ENCODE results near the gene ITGBL1. TPM values are rescaled to one million over a fixed set of nuclear protein-coding genes. Genes with fewer than 3 reads are reported as not detected.

Gene ITGBL1
- total RNA-seq, 2 donors from 2014 or later: not detected

DNA sequence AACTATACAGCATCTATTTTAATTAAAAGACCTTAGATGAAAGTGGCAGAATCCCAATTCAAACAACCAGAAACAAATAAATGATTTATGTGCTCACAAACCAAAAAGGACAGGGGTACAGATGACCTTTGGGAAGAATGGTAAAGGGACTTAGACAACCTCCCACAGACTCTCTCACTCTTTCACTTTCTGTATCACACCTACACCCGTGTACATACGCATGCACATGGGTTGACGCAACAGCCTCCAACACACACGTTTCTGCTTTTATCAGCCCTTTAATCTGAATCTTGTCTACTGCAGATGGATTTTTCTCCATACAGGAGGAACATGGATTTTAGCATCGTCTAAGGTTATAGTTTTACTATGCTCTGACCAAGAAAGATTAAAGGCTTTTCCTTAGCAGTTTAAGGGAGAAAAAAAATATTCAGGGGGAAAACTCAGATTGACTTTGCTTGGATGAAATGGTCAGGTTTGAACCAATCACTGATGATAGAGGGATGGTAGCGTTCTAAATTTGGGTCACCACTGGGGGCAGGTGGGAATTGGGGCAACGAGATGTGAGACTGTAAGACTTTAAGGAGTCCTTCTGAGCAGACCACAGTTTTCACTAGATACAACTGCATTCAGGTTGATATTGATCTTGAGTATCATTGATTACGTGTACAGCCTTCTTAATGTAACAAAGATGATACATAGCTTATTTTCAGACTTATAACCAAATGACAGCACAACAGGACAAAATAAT lies 166.1 kb downstream of the ITGBL1 start:
- H3K4me3 Mint-ChIP-seq: peak overlapping the region in 1 of 2 donors; percentile 49
- DNase-seq (peak in 1 of 2 donors; percentile 12), ATAC-seq (replicated peaks in 1 of 2) (peak; percentile 71 to 81)
- peaks cover 6% of the 10 kb centered on the region for H3K27me3 Mint-ChIP-seq (ENCODE audit: low read depth)
- no peaks in the 10 kb centered on the region for H3K36me3 Mint-ChIP-seq (ENCODE audit: insufficient read depth in 2 of 2)
- H3K4me1 Mint-ChIP-seq (ENCODE audit: low read depth): peaks cover 12% of the 10 kb centered on the region
- H3K27ac Mint-ChIP-seq: no peak overlapping the region
- no peaks in the 10 kb centered on the region for H3K9me3 Mint-ChIP-seq

DNA sequence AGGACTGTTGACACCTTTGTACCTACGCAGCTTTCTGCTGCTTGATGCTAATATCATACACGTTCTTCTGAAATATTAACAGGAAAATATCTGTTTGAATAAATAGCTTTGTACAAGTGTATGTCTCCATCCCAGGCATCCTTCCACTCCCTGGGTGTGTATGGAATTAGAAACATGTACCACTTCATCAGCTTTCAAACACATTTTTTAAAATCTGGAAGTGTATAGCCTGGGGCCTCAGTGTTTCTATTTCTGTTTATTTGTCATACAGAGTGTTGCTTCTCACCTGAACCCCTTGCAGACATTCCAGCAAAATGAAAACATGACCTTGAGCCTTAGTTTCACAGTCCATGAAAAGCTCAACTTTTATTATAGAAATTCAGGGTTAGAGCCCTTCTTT lies 168.6 kb downstream of the ITGBL1 start:
- ATAC-seq (replicated peaks in 1 of 2) (no peak), DNase-seq (no peak)
- Mint-ChIP-seq H3K27ac (no peak overlapping the region), H3K4me3 (no peak overlapping the region), H3K4me1 (ENCODE audit: low read depth) (peaks cover 37% of the 10 kb centered on the region), H3K36me3 (ENCODE audit: insufficient read depth in 2 of 2) (no peaks in the 10 kb centered on the region), H3K27me3 (ENCODE audit: low read depth) (peaks cover 6% of the 10 kb centered on the region), H3K9me3 (no peaks in the 10 kb centered on the region)

DNA sequence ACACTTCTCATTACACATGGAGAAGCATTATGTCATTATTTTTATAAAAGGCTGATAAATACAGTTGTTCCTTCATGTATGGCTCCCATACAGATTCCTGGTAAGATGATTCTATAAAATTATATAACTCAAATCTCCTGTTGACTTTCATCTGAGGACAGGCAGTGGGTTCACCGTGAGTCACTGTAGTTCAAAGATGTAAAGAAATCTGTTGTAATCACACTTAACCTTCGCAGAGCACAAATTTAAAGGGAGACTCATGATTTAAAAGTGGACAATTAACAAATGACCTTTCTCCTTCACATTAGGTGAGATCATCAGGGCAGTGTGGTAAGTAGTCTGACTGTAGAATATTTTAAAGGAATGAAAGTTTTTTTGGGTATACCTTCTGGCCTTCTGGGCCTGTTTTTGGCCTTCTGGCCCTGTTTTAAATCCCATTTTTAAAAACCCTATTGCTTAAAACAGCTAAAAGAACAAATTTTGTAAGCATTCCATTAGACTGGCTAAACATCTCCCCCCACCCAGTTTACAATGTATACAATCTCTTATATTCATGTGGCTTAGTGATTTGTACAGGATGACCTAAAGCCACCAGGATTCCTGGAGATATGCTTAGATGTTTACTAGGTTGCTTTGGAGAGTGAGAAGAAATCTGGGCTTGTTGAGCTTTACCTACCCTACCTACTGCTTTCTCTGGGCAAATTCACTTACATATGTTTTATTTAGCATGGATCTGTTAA lies 171.2 kb downstream of the ITGBL1 start:
- no peaks in the 10 kb centered on the region for H3K9me3 Mint-ChIP-seq
- no peaks in the 10 kb centered on the region for H3K36me3 Mint-ChIP-seq (ENCODE audit: insufficient read depth in 2 of 2)
- ATAC-seq (replicated peaks in 1 of 2) (no peak), DNase-seq (no peak)
- H3K4me3 Mint-ChIP-seq: peak overlapping the region; percentile 57 to 73
- peaks cover 52% of the 10 kb centered on the region for H3K4me1 Mint-ChIP-seq (ENCODE audit: low read depth)
- H3K27me3 Mint-ChIP-seq (ENCODE audit: low read depth): peaks cover 6% of the 10 kb centered on the region
- no peak overlapping the region for H3K27ac Mint-ChIP-seq

DNA sequence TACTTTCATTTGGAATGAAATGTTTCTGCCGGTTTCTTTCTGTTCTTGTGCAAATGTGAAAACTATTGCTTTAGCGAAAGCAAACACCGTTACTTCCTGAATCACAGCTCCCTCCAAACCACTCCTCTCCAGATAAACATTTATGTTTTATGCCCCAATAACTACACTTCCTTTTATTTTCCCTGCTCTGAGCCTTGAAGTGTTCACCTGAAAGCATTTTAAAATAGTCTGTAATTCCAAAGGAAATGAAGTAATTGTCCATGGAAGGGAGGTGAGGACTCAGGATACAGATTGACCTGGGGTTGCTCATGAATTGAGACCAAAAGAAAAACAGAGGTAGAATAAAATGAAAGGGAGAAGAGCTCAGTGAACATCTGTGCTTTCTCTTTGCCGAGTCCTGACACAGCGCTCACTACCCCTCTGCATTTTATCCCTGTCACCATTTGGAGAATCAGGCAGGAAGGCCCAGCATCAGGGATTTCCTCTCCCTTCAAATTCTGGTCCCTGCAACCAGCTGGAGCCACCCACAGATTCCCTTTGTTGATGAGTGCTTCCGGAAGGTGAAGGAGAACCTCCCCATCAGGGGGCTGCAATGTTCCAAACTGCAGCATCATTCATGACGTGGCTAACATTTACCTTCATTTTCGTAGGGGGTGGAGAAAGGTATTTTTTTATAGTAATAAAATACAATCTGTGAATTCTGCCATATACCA lies 171.9 kb downstream of the ITGBL1 start:
- H3K9me3 Mint-ChIP-seq: no peaks in the 10 kb centered on the region
- DNase-seq (no peak), ATAC-seq (replicated peaks in 1 of 2) (no peak)
- peaks cover 6% of the 10 kb centered on the region for H3K27me3 Mint-ChIP-seq (ENCODE audit: low read depth)
- H3K36me3 Mint-ChIP-seq (ENCODE audit: insufficient read depth in 2 of 2): no peaks in the 10 kb centered on the region
- peaks cover 51% of the 10 kb centered on the region for H3K4me1 Mint-ChIP-seq (ENCODE audit: low read depth)
- peak overlapping the region; percentile 65 for H3K27ac Mint-ChIP-seq
- peak overlapping the region; percentile 57 to 73 for H3K4me3 Mint-ChIP-seq

DNA sequence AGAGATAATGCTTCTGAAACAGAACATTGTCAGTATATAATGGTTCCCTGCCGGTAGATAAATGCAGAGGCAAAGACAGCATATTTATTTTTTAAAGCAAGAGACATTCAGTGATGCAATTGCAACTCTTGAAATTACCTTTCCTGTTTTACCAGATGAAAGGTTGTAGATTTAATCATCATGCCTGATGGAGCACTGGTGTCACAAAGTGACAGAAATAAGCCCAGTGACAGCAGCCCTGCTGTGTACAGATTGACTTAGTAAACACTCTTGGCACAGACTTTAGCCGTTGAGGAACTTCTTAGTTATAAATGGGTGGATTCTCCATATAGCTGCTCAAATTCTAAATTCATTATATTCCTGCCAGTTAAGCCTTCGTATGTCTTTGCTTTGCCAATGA lies 172.5 kb downstream of the ITGBL1 start:
- Mint-ChIP-seq H3K27me3 (ENCODE audit: low read depth) (peaks cover 6% of the 10 kb centered on the region), H3K36me3 (ENCODE audit: insufficient read depth in 2 of 2) (no peaks in the 10 kb centered on the region), H3K9me3 (no peaks in the 10 kb centered on the region), H3K27ac (peak overlapping the region; percentile 65), H3K4me1 (ENCODE audit: low read depth) (peaks cover 51% of the 10 kb centered on the region), H3K4me3 (peak overlapping the region; percentile 57 to 73)
- ATAC-seq (replicated peaks in 1 of 2) (peak; percentile 72 to 75), DNase-seq (peak; percentile 21 to 40)

DNA sequence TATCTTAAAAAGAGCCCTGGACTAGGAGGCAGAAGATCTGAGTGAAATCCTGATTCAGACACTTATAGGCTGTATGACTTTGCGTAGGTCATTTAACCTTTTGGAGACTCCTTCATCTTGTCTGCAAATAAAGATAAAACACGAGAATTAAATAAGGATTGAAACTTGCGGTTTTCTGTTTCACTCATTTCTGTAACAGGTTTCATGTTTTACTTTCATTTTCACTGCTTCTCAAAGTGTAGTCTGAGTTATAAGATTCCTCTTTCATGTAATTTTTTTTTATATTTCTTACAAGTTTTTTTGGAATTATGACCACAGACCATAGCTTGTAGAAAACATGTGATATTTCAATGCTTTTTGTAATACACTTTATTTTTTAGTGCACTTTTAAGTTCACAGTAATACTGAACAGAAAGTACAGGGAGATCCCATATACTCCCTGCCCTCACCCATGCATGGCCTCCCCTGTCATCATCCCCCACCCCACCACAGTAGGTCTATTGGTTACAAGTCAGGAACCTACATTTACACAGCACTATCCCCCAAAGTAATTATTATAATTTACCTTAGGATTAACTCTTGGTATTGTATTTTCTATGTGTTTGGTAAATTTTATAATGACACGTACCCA lies 174.6 kb downstream of the ITGBL1 start:
- Mint-ChIP-seq H3K36me3 (ENCODE audit: insufficient read depth in 2 of 2) (no peaks in the 10 kb centered on the region), H3K9me3 (no peaks in the 10 kb centered on the region), H3K4me1 (ENCODE audit: low read depth) (peaks cover 51% of the 10 kb centered on the region), H3K4me3 (peak overlapping the region; percentile 73), H3K27me3 (ENCODE audit: low read depth) (peaks cover 5% of the 10 kb centered on the region), H3K27ac (no peak overlapping the region)
- ATAC-seq (replicated peaks in 1 of 2) (peak; percentile 81 to 84), DNase-seq (peak; percentile 46 to 53)

DNA sequence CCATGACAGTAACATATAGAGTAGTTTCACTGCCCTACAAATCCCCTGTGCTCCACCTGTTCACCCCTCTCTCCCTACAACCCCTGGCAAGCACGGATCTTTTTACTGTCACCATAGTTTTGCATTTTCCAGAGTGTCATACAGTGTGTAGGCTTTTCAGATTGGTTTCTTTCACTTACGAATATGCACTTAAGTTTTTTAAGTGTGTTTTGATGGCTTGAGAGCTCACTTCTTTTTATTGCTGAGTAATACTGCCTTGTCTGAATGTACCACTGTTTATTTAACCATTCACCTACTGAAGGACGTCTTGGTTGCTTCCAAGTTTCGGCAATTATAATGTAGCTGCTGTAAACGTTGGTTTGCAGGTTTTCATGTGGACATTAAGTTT lies 175.1 kb downstream of the ITGBL1 start:
- peaks cover 5% of the 10 kb centered on the region for H3K27me3 Mint-ChIP-seq (ENCODE audit: low read depth)

DNA sequence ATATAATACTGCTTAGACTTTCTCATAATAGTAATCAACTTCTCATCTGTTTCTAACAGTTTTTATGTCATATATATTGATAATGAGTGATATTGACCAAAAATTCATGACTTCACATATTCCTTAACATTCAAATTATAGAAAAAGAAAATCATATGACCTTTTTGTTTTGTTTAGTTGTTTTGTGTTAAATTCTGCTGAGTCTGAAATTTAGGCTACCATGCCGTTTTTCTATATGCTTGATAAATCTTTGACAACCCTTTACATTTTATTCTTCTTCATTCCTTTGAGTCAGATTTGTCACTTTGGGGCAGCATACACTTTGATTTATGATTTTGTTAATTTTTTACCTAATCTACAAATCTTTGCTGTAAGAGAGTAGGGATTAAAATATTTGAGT lies 176.4 kb downstream of the ITGBL1 start:
- Mint-ChIP-seq H3K4me3 (no peak overlapping the region), H3K36me3 (ENCODE audit: insufficient read depth in 2 of 2) (no peaks in the 10 kb centered on the region), H3K27me3 (ENCODE audit: low read depth) (peaks cover 18% of the 10 kb centered on the region), H3K9me3 (no peaks in the 10 kb centered on the region), H3K4me1 (ENCODE audit: low read depth) (peaks cover 44% of the 10 kb centered on the region), H3K27ac (no peak overlapping the region)
- ATAC-seq (replicated peaks in 1 of 2) (no peak), DNase-seq (no peak)

More for the DNA sequence above, 175.1 kb downstream of the ITGBL1 start:
- DNase-seq (no peak), ATAC-seq (replicated peaks in 1 of 2) (peak; percentile 31 to 41)
- no peaks in the 10 kb centered on the region for H3K36me3 Mint-ChIP-seq (ENCODE audit: insufficient read depth in 2 of 2)
- no peaks in the 10 kb centered on the region for H3K9me3 Mint-ChIP-seq
- peak overlapping the region; percentile 73 for H3K4me3 Mint-ChIP-seq
- peaks cover 51% of the 10 kb centered on the region for H3K4me1 Mint-ChIP-seq (ENCODE audit: low read depth)
- peak overlapping the region; percentile 24 for H3K27ac Mint-ChIP-seq

DNA sequence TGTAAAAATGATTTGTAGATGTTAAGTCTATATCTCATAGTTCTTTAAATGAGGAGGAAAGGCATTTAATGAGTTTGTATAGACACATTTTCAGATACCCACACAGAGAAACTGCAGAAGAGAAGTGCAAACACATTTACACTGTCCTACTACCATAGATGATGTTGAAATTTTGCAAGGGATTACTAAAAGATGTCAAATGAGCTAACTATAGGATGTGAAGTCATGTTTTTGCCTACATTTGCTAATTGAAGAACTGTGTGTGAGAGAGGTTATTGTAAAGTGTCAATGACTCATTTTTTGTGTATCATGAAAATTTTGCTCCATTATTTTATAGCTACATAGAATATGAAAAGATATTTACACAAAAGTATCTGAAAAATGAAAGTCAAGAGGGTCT lies 178.9 kb downstream of the ITGBL1 start:
- Mint-ChIP-seq H3K27ac (no peak overlapping the region), H3K36me3 (ENCODE audit: insufficient read depth in 2 of 2) (no peaks in the 10 kb centered on the region), H3K9me3 (no peaks in the 10 kb centered on the region), H3K27me3 (ENCODE audit: low read depth) (peaks cover 23% of the 10 kb centered on the region), H3K4me1 (ENCODE audit: low read depth) (peaks cover 19% of the 10 kb centered on the region), H3K4me3 (no peak overlapping the region)
- DNase-seq (no peak), ATAC-seq (replicated peaks in 1 of 2) (no peak)

DNA sequence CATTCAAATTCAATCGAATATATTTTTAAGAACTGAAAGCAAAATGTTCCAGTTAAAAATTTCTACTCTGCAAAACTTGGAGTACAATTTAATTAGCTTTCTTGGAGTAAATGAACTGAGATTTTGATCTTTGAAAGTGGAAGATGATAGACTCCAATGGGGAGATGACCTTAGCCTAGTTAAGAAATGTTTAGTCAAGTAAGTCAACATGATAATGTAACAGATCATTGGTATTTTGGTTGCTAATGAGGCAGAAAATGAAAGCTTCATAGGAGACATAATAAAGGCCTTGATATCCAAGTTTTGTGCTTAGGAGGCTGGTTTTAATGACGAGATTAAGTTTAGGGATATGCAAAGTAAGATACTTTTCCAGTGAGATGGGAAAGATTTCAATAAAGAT lies 181.7 kb downstream of the ITGBL1 start:
- DNase-seq: no peak
- Mint-ChIP-seq H3K9me3 (no peaks in the 10 kb centered on the region), H3K4me1 (ENCODE audit: low read depth) (no peaks in the 10 kb centered on the region), H3K27ac (no peak overlapping the region), H3K4me3 (no peak overlapping the region), H3K36me3 (ENCODE audit: insufficient read depth in 2 of 2) (no peaks in the 10 kb centered on the region), H3K27me3 (ENCODE audit: low read depth) (peaks cover 23% of the 10 kb centered on the region)
- no peak for ATAC-seq (replicated peaks in 1 of 2)

DNA sequence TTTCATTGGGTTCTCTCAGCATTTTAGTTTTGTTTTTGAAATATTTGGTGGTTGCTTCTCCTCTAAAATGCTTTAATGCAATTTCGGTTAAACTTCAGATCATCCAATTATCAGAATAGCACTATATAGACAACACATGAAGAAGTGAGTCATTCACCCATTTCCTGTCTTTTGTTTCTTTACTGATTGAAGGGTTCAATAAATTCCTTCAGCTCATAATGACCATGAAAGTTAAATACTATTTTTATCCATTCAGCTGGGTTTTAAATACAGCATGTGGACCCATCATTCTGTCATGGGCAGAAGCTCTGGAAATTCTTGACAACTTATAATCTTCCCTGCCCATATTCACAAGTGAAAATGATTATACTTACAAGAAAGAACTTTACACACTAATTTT lies 187.2 kb downstream of the ITGBL1 start:
- no peak for ATAC-seq (replicated peaks in 1 of 2)
- Mint-ChIP-seq H3K27me3 (ENCODE audit: low read depth) (peaks cover 3% of the 10 kb centered on the region), H3K9me3 (no peaks in the 10 kb centered on the region), H3K27ac (no peak overlapping the region), H3K36me3 (ENCODE audit: insufficient read depth in 2 of 2) (no peaks in the 10 kb centered on the region), H3K4me1 (ENCODE audit: low read depth) (no peaks in the 10 kb centered on the region), H3K4me3 (no peak overlapping the region)
- no peak for DNase-seq

DNA sequence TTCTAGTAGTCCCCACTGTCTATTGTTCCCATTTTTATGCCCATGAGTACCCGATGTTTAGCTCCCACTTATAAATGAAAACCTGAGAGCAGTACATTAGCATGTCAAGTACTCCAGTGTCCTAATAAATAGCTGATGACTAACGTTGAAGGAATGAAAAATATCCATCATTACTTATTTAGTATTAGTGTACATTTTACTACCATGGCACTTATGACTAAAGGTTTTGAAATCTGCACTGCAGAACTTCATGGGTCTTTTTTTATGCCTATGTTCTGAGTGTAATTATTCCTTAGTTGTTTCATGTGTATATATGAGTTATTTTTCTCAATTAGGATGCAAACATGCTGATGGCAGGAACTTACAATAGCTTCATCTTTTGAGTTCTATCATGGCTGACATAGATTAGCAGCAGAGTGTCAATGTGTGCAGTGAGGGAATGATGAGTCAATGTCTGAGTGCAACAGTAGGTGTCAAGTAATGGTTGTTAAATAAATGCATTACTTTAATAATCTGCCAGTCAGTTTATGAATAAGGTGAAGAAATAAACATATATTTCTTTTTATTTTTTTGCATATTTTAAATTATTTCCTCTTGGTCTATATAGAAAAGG lies 188.4 kb downstream of the ITGBL1 start:
- Mint-ChIP-seq H3K4me1 (ENCODE audit: low read depth) (no peaks in the 10 kb centered on the region), H3K4me3 (no peak overlapping the region)
- no peak for DNase-seq

More for the DNA sequence above, 188.4 kb downstream of the ITGBL1 start:
- no peak overlapping the region for H3K27ac Mint-ChIP-seq
- H3K27me3 Mint-ChIP-seq (ENCODE audit: low read depth): peaks cover 12% of the 10 kb centered on the region
- no peak for ATAC-seq (replicated peaks in 1 of 2)
- no peaks in the 10 kb centered on the region for H3K36me3 Mint-ChIP-seq (ENCODE audit: insufficient read depth in 2 of 2)
- H3K9me3 Mint-ChIP-seq: no peaks in the 10 kb centered on the region
